Ecto neural progenitor cell (in vitro differentiated cells): ENCODE results near the gene MT1H.

Source experiments
- DNase-seq: peaks from one replicate; pipeline ENCODE4 v3.0.0-alpha.2; 2018; ENCODE audit warnings: low spot score

MT1H gene

GRCh38 chr16:56636616-56637413 lies 32.8 kb upstream of the MT1H start:
- DNase-seq, result no peak

- peak; percentile 81 for DNase-seq
Observed at GRCh38 chr16:56637814-56638750, 31.5 kb upstream of the MT1H start, which contains the start of gene MT1A. Gene MT1A (plus strand): TSS chr16:56638666. CDS start chr16:56638739, 73 bp downstream.

DNA sequence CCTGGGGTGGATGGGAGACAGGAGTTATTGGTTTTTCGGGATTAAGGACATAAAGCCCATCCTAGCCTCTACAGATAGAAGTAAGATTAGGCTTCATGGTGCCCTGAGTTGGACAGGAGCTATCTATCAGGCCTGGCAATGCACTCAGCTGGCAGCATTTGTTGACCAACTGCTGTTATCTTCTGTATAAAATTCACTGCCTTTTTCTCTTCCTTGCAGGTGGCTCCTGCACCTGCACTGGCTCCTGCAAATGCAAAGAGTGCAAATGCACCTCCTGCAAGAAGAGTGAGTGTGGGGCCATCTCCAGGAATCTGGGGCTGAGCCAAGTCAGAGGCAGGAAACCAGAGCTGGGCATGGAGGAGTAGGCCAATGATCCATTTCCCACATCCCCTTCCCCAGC lies 30.6 kb upstream of the MT1H start:
- DNase-seq, result no peak

GRCh38 chr16:56640076-56640475 lies 29.5 kb upstream of the MT1H start:
- no peak for DNase-seq

GRCh38 chr16:56641166-56641565 lies 28.4 kb upstream of the MT1H start:
- no peak for DNase-seq

DNA sequence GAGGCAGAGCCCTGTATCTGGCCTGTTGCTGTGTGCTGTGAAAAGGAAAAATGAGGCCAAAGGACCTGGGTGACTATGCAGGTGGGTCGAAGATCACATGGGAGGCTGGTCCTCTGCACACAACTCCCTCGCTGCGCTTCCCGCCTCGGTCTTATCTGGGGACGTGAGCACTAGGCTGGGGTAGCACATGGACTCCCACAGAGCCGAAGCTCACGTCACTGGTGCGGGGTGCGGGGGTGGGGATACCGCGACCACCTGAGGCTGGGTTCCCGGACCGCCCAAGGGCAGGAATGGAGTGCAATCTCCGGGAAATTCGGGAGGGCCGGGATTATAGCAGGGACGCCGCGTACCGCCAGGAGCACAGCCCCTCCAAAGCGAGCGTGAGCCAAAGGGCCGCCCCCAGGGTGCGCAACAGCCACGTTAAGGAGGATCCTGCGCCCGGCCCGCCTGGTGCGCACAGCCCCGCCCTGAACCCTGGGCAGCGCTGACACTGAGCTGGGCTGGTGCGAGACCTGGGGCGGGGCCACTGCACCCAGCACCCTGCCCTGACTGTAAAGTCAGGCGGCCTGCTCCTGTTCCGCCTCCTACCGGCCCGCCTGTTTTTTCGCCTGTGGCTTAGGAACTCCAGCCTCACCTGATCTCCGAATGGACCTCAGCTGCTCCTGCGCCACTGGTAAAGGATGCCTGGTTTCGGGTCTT lies 26.4 kb upstream of the MT1H start:
- no peak for DNase-seq

GRCh38 chr16:56643833-56644232 lies 25.8 kb upstream of the MT1H start:
- no peak for DNase-seq

DNA sequence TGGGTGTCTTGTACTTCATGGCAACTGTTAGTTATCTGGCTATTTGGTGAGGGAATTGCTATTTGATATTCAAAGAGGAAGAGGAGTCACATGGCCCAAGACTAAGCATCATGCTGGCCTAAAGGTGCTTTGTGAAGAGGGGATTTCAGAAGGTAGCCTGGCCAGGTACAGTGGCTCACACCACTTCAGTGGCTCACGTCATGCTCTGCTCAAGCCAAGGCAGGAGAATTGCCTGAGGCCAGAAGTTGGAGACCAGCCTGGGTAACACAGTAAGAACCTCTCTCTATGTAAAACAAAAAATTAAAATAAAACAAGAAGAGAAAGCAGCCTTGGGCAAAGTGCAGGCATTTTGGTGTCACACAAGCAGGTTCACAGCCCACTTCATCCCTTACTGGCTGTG lies 24.3 kb upstream of the MT1H start:
- DNase-seq, result no peak

DNA sequence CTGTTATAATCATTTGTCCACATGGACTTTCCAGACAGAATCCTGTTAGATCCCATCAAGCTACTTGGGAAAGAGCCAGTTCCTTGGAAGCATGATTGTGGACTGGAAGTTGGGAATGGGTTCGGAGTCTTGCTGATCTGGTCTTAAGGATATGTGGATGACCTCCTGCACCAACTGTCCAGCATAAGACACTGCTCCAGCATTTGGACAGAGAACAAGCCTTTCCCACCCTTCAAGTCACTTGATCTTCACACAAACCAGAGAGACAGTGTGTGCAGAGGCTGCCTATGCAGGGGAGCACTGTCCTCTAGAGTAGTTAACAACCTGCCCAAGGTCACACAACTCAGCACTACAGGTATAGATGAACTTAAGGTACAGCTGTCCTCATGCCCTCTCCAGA lies 23.8 kb upstream of the MT1H start:
- DNase-seq, result no peak

GRCh38 chr16:56647641-56648431 lies 21.8 kb upstream of the MT1H start:
- DNase-seq, result no peak

- no peak for DNase-seq
Observed at GRCh38 chr16:56649271-56649670, 20.3 kb upstream of the MT1H start.

- DNase-seq, result no peak
Observed at GRCh38 chr16:56649820-56650219, 19.8 kb upstream of the MT1H start.

DNA sequence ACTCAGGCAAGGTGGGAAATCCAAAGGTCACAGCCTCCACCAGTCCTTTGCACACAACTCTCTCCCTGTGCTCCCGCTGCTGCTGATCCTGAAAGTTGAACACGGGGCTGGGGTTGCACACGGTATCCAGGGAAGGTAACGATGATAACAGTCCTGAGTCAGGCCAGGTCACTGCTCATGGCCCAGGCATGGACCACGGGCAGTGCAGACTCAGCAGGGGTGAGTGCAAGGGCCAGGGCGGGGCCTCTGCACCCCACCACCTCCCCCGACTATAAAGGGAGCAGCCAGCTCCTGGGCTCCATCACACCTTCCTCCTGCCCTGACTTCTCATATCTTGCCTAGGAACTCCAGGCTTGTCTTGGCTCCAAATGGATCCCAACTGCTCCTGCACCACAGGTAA lies 18.0 kb upstream of the MT1H start, which contains the start of gene MT1B:
TSS of gene MT1B (plus strand) at position 301 of the 400 bp plus-strand sequence. CDS start at position 369, 68 bp downstream.
- DNase-seq, result no peak

DNA sequence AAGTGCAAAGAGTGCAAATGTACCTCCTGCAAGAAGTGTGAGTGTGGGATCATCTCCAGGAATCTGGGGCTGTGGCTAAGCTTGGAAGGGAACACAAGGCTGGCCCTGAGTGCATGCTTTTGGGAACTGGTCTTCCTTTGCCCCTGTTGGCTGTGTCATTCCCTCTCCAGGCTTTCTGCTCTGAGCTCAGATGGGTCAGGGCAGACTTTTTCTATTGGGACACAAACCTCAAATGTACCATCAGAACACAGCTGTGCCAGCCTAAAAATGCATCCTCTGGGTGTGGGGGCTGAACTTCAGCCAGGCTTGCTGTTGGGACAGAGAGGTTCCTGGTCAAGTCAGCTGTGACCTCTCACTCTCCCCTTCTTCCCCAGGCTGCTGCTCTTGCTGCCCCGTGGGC lies 17.0 kb upstream of the MT1H start:
- DNase-seq, result no peak

- DNase-seq, result no peak
Observed at GRCh38 chr16:56653218-56653617, 16.4 kb upstream of the MT1H start.

DNA sequence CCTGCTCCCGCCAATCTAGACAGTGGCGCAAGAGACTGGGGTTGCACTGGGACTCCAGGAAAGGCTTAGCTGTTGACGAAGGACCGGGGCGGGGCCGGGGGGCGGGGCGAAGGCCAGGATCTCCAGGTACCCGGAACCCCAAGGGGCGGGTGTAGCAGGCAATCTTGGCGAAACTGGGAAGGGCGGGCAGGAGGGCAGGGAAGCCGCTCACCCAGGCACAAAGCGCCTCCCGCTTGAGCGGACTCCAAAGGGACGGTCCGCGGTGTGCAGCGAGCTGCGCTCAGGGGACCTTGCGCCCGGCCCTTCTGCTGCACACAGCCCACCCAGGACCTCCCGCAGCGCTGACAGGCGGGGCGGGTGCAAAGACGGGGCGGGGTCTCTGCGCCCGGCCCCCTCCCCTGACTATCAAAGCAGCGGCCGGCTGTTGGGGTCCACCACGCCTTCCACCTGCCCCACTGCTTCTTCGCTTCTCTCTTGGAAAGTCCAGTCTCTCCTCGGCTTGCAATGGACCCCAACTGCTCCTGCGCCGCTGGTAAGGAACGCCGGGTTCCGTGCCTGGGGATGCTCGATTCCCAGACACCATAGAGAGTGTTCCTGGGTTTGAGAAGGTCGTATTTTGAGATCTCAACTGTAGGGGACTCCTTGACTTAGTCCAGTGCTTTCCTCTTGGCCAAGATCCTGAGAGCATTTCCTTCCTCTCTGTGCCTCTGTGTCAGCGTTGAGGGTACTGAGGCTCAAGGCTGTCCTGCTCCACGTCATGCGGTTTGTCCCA lies 11.9 kb upstream of the MT1H start, which contains the start of gene MT1F:
TSS of gene MT1F (plus strand) at position 405 of the 772 bp plus-strand sequence. CDS start at position 505, 100 bp downstream.
- DNase-seq, result peak; percentile 86

DNA sequence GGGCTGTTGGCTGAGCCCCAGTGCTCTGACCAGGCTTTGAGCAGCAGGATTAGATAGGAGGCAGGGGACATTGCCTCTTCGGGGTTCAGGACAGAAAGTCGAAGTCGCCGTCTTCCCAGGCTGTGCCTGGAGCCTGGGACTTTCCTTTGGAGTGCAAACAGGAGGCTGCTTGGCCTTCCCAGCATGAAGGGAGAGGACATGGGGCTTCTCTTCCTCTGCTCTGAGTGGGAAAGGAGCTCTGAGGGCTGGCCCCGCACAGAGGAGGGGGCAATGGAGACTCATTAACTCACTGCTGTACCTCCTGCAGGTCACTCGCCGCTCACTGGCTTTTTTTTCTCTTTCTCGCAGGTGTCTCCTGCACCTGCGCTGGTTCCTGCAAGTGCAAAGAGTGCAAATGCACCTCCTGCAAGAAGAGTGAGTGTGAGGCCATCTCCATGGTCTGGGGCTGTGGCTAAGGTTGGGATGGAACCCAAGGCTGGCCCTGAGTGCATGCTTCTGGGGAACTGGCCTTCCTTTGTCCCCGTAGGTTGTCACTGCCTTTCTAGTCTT lies 11.2 kb upstream of the MT1H start:
- no peak for DNase-seq

- no peak for DNase-seq
Observed at GRCh38 chr16:56662357-56663354, 7.0 kb upstream of the MT1H start.

DNA sequence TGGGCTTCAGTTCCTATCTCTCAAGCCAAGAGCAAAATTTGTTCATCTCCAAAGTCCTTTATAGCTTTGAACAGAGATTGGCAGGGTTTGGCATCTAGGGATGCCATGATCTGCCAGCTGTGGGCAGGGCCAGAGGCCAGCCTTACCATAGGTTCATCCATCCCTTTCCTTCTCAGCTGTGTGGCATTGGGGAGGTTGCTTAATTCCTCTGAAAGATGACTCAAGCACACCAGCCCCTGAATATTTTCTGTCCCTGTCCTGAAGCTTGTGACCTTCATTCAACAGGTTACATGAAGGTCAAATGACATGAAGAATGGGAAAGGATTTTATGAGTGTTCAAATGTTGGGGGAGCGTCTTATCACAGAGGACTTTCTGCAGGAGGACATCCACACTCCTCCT lies 5.1 kb upstream of the MT1H start:
- no peak for DNase-seq
